GM19395 (cell line): ENCODE data around the gene RHBDD1.
"Not testable (repeated sequence)": the region's sequence is repeated elsewhere in the genome, so short reads cannot be mapped to it uniquely, and the experiment has no call there.

Source experiments
- ATAC-seq: cut with Tn5 transposase; IDR thresholded peaks from one replicate; pipeline ENCODE4 v1.9.1; 2021; ENCODE audit warnings: mild to moderate bottlenecking, moderate library complexity; ENCODE audit not compliant: unreplicated experiment

RHBDD1 gene

GRCh38 chr2:226799211-226799975 is 36.5 kb upstream of the RHBDD1 start, which contains the start of gene IRS1:
Gene IRS1, minus strand, starts transcription at chr2:226799820. Its CDS starts 1,082 bp downstream, at chr2:226798738.
- peak; percentile 35 for ATAC-seq

- ATAC-seq, result no peak
Measured at GRCh38 chr2:226799976-226800940, 35.6 kb upstream of the RHBDD1 start.

- peak; percentile 80 for ATAC-seq
Measured at GRCh38 chr2:226800941-226801784, 34.7 kb upstream of the RHBDD1 start.

GRCh38 chr2:226802573-226802972 is 33.3 kb upstream of the RHBDD1 start:
- ATAC-seq, result no peak

DNA sequence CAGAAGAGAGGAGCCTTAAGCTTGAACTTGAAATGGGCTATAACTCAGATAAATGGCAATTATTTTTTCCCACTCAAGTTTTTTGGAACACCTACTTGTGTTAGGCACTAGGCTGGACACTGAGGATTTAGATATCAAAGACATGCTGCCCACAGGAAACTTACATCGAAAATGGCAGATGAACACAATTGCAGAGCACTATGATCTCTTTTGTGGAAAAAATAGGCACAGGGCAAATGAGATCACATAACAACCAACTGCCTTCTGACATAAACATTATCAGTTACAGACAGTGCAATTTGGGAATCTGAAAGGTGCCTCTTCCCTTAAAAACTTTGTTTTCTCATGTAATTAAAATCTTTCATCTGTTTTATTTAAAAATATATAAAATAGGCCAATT is 32.4 kb upstream of the RHBDD1 start:
- ATAC-seq, result no peak

GRCh38 chr2:226813148-226813701 is 22.6 kb upstream of the RHBDD1 start:
- ATAC-seq, result peak; percentile 73

DNA sequence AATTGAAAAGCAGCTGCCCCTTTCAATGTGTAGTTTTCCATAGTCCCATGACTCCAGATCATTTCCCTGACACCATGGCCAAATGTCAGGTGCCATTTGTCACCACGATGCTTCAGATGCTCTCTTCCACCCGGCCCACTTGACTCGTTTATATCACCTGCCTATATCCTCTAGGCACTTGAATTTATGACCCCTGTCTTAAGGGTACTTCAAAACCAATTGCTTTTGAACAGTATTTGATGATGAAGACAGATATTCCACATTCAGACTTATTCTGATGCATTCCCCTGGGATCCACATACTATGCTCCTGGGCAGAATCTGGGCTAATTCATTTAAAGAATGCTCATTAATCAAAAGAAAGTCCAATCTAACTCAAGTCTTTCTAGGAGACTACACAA is 16.9 kb upstream of the RHBDD1 start:
- ATAC-seq, result no peak

- no peak for ATAC-seq
Measured at GRCh38 chr2:226825056-226825455, 10.8 kb upstream of the RHBDD1 start.

GRCh38 chr2:226828191-226828590 is 7.7 kb upstream of the RHBDD1 start:
- no peak for ATAC-seq

- no peak for ATAC-seq
Measured at GRCh38 chr2:226829721-226830631, 5.9 kb upstream of the RHBDD1 start.

DNA sequence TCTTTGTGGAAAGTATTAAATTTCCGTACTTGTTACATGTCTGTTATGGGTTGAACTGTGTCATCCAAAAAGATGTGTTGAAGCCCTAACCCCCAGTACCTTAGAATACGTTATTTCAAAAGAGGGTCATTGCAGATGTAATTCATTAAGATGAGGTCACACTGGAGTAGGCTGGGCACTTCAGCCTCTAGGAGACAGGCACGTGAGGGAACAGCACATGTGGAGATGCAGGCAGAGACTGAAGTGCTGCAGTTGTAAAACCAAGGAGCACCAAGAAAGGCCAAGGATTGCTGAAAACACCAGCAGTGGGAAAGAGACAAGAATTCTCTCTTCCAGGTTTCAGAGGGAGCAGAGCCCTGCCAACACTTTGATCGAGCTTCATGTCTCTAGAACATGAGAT is 4.6 kb upstream of the RHBDD1 start:
- no peak for ATAC-seq

DNA sequence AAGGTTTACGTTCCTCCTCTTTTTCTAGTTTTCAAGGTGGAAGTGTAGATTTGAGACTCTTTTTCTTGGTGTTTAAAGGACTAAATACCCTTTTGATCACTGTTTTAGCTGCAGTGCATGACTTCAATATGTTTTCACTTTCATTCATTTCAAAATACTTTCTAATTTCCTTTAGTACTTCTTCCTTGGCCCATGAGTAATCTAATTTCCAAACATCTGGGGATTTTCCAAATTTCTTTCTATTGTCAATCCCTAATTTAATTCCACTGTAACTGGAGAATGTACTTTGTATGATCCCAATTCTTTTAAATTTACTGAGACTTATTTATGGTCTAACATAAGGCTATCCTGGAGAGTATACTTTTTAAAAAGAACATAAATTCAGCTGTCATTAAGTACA is 3.8 kb upstream of the RHBDD1 start:
- ATAC-seq, result no peak

- ATAC-seq, result not testable (repeated sequence)
Measured at GRCh38 chr2:226834880-226835279, 974 bp upstream of the RHBDD1 start.

- peak; percentile 33 for ATAC-seq
Measured at GRCh38 chr2:226835420-226835795, 446 bp upstream of the RHBDD1 start.

DNA sequence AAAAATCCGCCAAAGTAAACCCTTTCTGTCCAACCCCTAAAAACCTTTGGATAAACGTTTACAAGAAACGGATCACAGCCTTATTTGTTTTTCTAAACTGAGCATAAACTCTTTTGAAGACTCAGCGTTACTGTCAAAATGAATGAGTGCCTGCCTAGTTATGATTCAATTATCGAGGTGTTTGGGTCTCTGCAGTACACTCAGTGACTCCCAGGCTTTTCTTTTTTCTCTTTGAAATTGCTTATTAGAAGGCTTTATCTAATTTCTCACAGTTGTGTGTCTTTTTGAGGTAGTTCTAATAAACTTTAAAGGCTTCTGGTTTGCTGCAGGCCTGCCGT is 663 bp downstream of the RHBDD1 start:
- ATAC-seq, result peak; percentile 17

GRCh38 chr2:226837334-226837733 is 1.5 kb downstream of the RHBDD1 start:
- ATAC-seq, result no peak

DNA sequence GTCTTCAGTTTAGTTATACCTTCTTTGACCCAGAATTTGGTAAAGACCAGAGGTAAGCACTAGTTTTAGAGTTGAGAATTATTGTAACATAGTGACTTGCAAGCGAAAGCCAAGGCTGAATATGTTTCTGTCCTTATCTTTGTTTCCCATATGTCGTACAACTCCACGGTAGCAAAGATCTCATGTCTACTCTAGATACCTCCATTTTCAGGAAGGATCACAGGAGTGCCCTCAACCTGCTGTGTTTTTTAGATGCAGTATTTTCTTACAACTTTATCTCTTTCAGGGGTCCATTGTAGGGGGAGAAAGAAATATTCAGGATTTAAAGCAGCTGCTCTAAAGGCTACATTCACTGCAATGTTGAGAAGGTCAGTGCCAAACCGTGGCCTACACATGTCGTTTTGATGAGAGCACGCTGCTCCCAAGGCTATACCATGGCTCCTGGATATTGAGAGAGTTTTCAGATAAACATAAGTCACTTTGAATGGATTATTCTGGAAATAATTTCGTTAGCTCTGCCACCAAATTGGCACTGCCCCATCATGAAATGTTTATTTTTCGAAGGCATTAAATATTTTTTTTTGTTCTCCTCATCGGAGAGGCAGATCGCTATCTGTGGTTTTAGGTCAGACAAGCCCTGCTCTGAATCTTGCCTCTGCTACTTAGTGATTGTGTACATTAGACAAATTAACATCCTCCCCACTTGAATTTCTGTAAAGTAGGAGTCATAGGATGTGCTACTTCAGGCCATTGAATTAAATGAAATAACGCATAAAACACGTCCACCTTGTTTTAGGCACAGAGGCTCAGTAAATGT is 2.1 kb downstream of the RHBDD1 start:
- ATAC-seq, result no peak

DNA sequence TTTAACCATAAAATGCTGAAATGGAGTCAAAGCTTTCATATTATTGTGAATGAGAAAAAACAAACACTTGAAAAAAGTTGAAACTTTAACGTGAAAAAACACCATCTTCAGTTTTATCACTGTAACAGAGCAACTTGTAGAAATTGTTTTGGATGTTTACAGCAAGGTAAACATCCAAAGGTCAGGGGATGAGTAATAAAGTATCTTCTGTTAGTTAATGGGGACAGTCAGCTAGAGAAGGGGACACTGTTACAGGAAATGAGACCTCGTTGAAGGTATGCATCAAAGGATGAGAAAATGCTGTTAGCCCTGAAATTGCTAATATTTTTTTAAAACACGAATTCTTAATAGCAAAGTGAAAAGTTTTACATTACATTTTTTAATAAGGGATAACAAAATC is 2.9 kb downstream of the RHBDD1 start:
- ATAC-seq, result no peak

- no peak for ATAC-seq
Measured at GRCh38 chr2:226839161-226839560, 3.3 kb downstream of the RHBDD1 start.
